Sciatic nerve (tissue), 2 donors: ENCODE data around the gene GP1BB. TPM values are rescaled to one million over a fixed set of nuclear protein-coding genes. Genes with fewer than 3 reads are reported as not detected.

Source experiments
- ATAC-seq: fragments of 200-7000 bp; cut with Tn5 transposase; one replicate; pipeline ENCODE4 v1.9.1; 2020; ENCODE audit warnings: mild to moderate bottlenecking, moderate library complexity
- DNase-seq: peaks from one replicate; pipeline ENCODE4 v3.0.0-alpha.2; 2020; ENCODE audit warnings: low spot score
- intact Hi-C: fragments of 100-400 bp; cut with DNase I; formaldehyde crosslinking; loops from one replicate; pipeline ENCODE4 v1.14.2; 2022
- total RNA-seq: library from RNA; stranded (reverse); fragmentation: NEBNext Ultra II Directional; extraction: Animal tissue kit (Norgen Biotek cat#: 25700); gene quantifications from one replicate; pipeline ENCODE4 v1.2.1, GENCODE V29; 2021
- donor health status: DM: no; HTN: no; CAD: no.
- donor health status: DM: no; HTN: no; CAD: no.

Gene GP1BB
- total RNA-seq, 1 donor from 2014 or later, result 4.1 TPM

DNA sequence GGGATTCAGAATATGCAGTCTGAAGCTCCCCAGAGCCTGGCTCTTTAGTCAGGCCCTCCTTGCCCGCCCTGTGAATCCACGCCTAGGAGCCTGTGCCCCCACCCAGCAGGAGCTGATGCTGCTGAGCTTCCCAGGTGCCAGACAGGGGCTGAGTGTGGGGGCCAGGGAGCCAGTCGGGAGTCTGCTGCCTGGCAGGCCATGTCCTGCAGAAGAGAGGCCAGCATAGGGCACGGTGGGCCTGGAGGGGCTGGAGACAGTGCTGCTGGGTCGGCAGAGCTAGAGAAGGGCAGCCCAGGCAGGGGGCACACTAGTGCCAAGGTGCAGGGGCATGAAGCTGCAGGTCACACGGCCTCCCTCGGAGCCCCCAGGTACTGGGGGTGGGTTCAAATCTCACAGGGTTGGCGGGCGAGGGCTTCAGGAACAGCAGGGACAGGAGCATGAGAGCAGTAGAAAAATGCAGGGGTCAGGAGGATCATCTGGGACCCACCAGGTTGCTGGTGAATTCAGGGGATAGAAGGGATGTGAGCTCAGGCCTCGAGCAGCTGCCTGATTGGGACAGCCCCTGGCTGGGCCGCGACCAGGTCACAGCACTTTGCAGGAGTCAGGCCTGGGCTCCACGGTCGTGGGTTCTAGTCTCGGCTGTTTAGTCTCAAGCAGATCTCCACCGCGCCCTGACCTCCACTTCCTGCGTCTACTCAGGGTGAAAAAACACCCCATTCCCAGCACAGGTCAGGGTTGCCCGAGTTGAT lies 13.1 kb upstream of the GP1BB start:
- DNase-seq, result no peak
- intact Hi-C loops, result no loop called here
- ATAC-seq, result no peak

DNA sequence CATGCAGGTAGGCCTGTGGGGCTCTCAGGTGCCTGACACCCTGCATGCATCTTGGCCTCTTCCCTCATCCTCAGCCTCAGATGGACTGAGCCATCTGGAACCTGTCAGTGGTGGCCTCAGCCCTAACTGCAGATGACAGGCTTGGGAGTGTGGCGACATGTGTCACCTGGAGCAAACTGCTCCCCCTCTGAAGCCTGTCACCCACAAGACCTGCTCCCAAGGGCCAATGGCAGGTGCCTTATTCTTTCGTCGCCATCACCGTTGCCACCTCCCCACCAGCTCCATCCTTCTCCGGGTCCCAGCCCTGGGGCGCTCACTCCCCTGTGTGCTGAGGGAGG lies 12.6 kb upstream of the GP1BB start:
- no peak for ATAC-seq
- intact Hi-C loops, result no loop called here
- no peak for DNase-seq

DNA sequence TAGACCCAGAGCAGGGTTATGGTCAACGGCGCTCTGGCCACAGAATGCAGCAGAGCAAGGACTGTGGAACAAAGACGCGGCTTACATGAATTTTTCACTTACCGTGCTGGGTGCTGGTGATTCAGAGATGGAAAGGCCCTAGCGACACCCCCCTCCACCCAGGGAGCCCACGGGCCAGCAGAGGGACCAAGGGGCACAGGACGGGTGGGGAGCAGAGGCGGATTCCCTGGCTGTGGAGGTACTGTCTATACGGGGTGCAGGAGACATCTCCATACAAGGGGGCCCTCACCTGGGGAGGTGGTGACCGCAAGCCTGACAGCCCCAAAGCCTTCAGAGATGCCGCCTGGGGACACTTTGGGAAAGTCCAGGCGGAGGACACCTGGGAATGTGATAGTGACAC lies 10.1 kb upstream of the GP1BB start:
- DNase-seq (no peak), ATAC-seq (no peak)
- intact Hi-C loops, result no loop called here

DNA sequence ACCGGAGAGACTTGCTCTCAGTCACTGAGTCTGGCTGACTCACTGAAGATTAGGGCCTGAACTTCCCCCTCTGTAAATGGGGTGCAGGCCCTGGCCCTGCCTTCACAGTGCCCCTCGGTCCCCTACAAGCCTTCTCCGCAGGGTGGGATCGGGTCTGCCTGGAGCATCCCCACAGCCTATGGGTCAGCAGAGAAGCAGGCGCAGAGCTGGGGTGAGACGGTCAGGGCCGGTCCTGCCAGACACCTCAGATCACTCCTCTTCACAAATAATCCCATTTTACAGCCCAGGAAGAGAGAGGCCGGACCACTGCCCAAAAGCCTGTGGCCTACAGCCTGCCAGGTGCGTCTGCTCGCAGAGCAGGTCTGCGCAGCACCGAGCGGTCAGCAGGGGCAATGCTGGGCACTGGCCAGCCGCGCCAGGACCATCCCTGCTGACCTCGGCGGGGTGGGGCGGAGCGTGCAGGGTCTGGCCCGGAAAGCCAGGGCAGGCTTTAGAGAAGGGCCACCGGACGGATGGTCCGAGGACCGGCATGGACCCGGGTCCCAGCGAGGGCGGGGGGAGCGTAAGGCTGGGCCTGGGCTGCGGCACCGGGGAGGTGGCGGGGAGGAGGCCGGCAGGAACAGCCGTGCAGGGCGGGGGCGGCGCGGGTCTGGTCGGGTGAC lies 9.6 kb upstream of the GP1BB start:
- peak; percentile 3 for ATAC-seq

DNA sequence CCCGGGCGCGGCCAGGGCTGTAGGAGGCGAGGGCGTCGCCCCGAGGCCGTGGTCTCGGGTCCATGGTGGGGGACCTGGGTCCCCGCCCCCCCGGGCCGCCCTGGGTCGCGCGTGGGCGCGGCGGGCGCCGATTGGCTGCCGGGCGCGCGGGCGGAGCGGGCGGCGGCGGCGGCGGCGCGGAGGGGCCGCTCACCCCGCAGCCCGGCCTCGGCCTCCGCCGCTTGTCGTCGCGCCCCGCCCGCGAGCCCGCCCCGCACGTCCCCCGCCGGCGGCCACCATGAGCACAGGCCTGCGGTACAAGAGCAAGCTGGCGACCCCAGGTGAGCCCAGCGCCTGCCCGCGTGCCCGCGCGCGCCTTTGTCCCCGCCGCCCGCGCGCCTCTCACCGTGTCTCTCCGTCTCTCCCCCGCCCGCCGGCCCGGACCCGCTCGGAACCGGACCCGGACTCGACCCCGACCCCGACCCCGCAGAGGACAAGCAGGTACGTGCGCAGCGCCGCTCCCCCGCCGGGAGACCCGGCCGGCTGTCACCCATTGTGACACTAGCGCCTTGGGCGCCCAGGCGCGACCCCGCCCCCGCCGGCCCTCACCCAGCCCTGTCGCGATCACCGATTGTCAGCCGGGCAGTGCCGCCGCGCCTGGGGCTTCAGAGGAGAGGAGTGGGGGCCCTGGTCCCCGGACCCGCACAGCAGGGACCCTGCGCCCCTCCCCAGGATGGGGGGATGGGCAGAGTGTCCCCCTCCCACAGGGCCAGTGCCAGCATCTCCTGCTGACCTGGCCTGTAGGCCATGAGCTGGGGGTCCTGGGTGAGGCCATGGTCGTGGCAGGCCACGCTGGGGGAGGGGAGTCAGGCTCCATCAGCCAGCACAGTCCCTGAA lies 8.8 kb upstream of the GP1BB start, which contains the start of gene SEPTIN5:
Gene SEPTIN5 (plus strand): TSS at position 192 of the 876 bp plus-strand sequence. CDS start 86 bp downstream, at position 278.
- ATAC-seq (no peak), DNase-seq (no peak)
- intact Hi-C loops, result no loop called here

More for the DNA sequence above, 9.6 kb upstream of the GP1BB start:
- intact Hi-C loops, result no loop called here
- DNase-seq, result no peak

DNA sequence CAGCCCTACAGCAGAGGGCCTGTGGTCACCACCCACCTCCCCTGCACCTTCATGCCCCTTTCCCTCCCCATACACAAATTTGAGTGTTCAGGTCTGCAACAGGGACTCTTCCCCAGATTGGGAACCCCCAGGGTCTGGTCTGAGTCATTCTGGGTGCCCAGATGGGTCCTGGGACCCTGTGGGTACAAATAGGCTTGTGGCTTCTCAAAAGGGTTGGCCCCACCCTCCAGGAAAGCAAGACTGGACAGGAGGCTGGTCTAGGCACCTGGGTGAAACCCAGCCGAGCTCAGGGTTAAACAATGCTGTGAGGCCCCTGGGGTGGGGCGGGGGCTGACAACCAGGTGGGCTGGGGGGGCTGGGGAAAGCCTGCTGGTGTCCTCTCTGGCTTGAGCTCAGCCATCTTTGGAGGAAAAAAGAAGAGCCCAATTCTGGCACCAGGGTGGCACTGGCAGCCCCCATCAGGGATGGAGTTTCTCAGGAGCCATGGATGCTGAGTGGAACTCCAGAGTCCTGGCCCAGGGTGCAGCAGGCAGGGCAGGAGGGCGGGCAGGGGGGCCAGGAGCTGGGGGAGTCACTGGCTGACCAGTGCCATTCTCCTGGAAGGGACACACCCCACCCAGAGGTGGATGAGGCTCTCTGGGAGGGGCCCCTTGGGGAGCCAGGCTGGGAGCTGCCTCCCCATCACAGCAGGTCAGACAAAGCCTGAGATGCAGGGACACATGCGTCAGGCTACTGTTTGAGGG lies 8.0 kb upstream of the GP1BB start:
- intact Hi-C loops, result no loop called here
- no peak for ATAC-seq
- no peak for DNase-seq

DNA sequence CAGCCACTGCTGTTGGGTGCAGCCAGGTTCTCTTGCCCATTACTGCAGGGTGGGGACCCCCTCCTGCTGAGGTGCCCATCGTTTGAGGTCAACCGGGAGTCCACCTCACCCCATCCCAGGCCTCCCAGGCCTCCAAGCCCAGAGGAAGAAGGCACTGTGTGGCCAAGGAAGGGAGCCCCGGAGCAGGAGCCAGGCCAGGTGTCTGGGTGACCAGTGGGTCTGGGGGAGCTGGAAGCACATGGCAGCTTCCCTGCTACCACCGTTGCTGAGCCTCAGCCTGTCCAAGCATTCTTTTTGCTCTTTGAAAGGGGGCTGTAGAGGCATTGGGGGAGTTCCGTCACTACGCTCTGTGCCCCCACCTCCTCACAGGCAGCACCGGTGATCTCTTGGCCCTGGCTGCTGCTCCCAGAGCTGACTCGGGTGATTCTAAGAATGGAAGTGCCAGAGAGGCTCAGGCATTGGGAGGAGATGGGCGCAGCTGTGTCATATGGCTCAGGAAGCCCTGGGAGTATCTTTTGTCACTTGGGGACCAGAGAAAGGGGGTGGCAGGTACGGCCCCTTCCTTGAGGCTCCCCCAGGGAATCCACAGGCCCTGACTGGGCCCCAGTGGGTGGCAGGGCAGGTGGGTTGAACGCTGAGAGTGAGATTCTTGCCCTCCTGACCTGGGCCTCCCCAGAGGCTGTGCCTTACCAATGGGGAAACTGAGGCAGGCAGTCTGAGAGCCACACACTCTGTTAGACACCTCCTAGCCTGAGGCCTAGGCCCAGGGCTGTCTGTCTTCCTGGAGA lies 7.1 kb upstream of the GP1BB start:
- no peak for DNase-seq
- no peak for ATAC-seq
- intact Hi-C loops, result no loop called here

DNA sequence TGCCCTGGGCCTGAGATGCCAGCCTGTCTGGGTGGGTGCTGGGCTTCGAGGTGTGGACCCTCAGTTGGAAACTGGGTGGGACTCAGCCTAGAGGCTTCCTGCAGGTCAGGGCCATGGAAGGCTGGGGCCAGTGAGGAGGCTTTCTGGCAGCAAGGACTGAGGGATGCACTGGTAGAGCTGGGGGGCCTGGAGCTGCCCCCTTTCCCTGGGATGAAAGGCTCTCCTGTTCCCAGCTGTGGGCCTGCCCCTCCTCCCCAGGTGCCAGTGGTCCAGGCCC lies 6.6 kb upstream of the GP1BB start:
- DNase-seq (no peak), ATAC-seq (no peak)
- intact Hi-C loops, result no loop called here

DNA sequence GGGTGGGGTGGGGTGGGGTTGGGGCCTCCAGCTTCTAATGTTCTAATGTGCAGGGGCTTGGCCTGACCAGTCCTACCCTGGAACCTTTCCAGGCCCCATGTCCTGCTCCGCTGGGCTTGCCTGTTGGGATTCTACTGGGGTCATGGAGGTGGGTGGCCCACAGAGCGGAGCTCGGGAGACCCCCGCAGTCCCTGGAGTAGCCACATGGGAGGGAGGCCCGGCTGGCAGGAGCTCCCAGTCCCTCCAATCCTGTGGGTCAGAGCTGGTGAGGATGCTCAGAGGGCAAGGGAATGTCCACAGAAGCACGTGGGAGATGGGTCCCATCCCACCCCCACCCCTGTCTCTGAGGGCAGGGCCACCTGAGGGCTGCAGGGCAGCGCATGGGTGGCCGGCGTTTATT lies 6.2 kb upstream of the GP1BB start:
- ATAC-seq (peak; percentile 2), DNase-seq (no peak)
- intact Hi-C loops, result no loop called here

DNA sequence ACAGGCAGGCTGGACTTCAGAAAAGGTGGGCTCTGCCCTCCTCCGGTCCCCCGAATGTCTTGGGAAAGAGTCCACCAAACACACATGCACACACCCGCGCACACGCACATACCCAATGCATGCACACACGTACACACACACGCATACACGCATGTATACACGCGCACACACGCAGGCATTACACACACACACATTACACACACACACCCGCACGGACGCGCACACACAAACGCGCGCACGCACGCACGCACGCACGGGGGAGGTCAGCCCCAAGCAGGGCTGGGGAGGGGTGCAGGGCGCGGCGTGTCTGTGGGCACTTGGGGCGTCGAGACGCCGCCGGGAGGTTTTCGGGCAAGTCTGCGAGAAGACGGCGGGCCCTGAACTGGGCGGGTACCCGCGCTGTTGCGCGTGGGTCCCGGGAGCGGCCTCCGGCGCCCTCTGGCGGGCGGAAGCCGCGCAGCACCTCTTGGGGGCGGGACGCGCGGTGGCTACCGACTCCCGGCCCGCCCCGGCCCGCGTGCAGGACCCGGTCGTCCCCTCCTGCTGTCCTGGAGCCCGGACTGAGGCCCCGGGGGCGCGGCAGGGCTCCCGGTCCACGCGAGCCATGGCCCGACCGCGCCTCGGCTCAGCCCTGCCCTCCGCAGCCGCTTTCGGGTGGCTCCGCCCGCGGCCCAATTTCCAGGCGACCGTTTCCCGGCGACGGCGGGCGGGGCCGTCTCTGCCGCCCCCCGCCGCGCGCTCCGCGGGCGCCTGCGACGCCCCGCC lies 5.5 kb upstream of the GP1BB start:
- intact Hi-C loops, result no loop called here
- ATAC-seq (peak; percentile 79), DNase-seq (peak; percentile 87)

DNA sequence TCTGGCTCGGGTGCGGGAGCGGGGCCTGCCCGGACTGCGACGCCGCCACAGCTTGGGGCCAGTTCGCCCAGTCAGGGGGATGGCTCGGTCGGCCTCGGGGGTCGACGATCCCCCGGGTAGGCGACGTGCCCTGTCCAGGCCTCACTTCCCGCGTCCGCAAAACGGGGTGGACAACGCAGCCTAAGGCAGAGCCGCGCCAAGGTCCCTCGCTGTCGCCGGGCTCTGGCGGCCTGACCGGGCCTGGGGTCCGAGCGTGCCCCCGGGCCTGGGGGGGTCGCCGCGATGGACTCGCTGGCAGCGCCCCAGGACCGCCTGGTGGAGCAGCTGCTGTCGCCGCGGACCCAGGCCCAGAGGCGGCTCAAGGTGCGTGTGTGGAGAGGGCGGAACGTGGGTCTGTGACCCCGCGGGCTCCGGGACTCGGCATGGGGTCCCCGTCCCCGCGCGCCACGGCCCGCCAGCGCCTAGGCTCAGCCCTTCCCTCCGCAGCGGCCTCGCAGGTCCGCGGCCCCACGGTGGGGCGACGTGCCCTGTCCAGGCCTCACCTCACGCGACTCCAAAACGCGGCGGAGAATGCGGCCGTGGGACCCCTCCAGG lies 4.8 kb upstream of the GP1BB start:
- DNase-seq (no peak), ATAC-seq (no peak)
- intact Hi-C loops, result no loop called here

DNA sequence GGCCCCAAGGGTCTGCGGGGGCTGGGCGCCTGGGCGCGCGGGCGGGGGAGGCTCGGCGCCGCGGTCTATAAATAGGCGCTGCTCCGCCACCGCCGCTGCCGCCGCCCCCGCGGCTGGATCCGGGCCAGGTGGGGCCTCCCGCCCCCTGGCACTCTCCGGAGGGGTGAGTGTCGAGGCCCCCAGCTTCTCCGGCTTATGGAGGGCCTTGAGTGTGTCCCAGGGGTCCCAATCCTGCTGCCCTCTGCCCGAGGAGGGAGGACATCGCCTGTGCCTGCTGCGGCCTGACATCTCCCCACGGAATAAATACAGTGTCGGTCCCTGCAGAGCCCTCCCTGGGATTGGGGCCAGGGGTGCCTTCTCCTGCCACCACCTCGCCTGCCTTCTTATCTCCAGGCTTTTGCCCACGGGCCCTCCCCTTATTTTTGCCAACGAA lies 4.3 kb upstream of the GP1BB start:
- ATAC-seq (no peak), DNase-seq (no peak)
- intact Hi-C loops, result no loop called here

DNA sequence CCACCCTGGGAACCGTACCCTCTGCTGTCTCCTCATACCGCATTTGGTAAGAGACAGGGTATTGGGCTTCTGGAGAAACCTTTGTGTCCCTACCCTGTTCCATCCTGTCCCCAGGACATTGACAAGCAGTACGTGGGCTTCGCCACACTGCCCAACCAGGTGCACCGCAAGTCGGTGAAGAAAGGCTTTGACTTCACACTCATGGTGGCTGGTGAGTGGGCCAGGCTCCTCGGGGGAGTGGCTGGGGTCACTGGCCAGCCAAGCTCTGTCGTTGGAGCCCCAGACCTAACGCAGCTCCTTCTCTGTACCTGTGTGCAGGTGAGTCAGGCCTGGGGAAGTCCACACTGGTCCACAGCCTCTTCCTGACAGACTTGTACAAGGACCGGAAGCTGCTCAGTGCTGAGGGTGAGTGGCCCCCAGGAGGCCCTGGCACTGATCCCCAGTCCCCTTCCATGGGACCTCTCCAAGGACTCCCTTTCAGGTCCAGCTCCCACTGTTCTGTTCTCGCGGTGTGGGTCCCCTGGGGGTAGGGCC lies 3.8 kb upstream of the GP1BB start:
- DNase-seq (no peak), ATAC-seq (no peak)
- intact Hi-C loops, result no loop called here

DNA sequence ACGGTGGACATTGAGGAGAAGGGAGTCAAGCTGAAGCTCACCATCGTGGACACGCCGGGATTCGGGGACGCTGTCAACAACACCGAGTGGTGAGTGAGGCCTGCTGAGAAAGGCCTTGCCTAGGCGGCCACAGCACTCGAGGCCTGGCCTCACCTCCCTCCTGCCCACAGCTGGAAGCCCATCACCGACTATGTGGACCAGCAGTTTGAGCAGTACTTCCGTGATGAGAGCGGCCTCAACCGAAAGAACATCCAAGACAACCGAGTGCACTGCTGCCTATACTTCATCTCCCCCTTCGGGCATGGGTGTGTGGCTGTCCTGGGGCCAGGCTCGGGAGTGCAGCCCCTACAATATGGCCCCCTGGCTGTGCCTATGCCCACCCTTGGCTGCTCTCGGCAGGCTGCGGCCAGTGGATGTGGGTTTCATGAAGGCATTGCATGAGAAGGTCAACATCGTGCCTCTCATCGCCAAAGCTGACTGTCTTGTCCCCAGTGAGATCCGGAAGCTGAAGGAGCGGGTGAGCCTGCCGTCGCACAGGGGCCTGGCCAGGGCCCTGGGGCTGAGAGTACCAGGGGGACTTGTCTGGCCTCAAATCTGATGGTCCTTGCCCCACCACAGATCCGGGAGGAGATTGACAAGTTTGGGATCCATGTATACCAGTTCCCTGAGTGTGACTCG lies 3.0 kb upstream of the GP1BB start:
- DNase-seq (no peak), ATAC-seq (no peak)
- intact Hi-C loops, result no loop called here

DNA sequence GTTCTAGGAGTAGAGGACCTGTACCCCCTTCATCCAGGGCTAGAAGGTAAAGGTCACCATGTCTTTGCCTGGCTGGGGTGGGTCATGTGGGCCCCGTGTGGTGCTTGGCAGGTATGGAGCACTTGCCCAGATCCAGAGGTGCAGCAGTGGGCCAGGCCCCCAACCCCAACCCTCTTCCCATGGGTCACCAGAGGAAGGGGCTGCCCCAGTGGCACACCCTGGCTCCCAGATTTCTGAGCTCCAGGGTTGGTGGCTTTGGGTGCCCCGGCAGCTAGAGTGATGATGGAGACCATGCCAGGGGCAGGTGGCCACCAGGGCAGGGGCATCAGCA lies 2.4 kb upstream of the GP1BB start:
- intact Hi-C loops, result no loop called here
- ATAC-seq, result no peak
- no peak for DNase-seq

DNA sequence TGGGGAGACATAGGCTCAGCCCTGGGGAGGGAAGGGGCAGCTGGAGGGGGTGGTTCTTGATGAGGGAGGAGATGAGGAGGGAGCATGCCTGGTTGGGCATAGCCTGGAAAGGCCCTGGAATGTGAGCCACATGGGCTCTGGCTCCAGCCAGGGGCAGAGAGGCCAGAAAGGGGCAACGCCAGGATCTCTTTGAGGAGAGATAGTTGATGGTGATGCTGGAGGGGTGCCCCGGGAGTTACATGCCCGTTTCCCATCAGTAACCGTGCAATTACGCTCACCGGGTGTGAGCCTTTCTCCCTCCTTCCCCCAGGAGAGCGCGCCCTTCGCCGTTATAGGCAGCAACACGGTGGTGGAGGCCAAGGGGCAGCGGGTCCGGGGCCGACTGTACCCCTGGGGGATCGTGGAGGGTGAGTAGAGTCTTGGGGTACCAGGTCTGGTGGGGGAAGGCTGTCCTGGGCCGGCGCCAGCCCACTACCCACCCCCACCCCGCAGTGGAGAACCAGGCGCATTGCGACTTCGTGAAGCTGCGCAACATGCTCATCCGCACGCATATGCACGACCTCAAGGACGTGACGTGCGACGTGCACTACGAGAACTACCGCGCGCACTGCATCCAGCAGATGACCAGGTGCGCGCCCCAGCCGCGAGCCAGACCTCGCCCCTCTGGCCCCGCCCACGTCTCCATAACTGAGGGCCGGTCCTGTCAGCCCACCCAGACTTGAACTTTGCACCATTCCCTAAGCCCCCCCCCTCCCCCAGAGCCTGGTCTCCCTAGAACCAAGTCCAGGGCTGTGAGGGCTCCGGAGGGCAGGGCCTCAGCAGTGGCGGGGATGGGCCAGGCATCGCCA lies 1.8 kb upstream of the GP1BB start:
- ATAC-seq (no peak), DNase-seq (no peak)
- intact Hi-C loops, result no loop called here
